PC-9 (cell line): ENCODE results near the gene TVP23A.

Experiments
- CTCF ChIP-seq: fragments of 200-600 bp; sonication (generic); conservative IDR thresholded peaks from 2 replicates; pipeline ENCODE4 v1.6.1; 2017; ENCODE audit warnings: mixed run types, antibody characterized with exemption, mild to moderate bottlenecking, moderate library complexity
- EZH2 ChIP-seq: fragments of 200-600 bp; sonication (generic); IDR thresholded peaks from 2 replicates; pipeline ENCODE4 v1.8.0; 2017; ENCODE audit warnings: antibody characterized with exemption, low read depth

GRCh38 chr16:10743610-10744369 lies 74.8 kb downstream of the TVP23A start, which contains the start of gene NUBP1:
- TF ChIP-seq CTCF, result no peak
- no peak for TF ChIP-seq EZH2
